K562 (cell line): ENCODE data around the gene CACNG5. TPM values are rescaled to one million over a fixed set of nuclear protein-coding genes. Genes with fewer than 3 reads are reported as not detected.

Experiments
- ATAC-seq: fragments of 200-7000 bp; cut with Tn5 transposase; 3 replicates; pipeline ENCODE4 v1.9.1; 2020; ENCODE audit warnings: moderate library complexity
- BruUV-seq: library from RNA; stranded (reverse); fragments of 400-500 nt; replicated peaks from 2 replicates; lab custom pipeline; 2021; lab: Mats Ljungman, UMichigan
- CTCF ChIA-PET: fragments of 300-600 bp; formaldehyde crosslinking; extraction: SDS; loops from one replicate; lab custom pipeline; 2021; ENCODE audit warnings: low intra/inter-chr PET ratio; lab: Yijun Ruan, JAX
- POLR2A ChIA-PET: fragments of 300-600, 350-650 bp; sonication (Branson Sonifier 250); formaldehyde crosslinking; extraction: SDS; loops from one replicate; lab custom pipeline; 2021; ENCODE audit warnings: antibody characterized with exemption, inconsistent platforms; lab: Yijun Ruan, JAX
- DNase-seq, 4 experiments: peaks; one replicate each; pipeline versions ENCODE4 v3.0.0 to v3.0.0-alpha.2; 2011 to 2018; ENCODE audit warnings: low spot score in 3 of 4, mixed read lengths in 3 of 4; ENCODE audit errors: extremely low read depth in 1 of 4
- FAIRE-seq: peaks from 2 replicates; lab custom pipeline; 2011; peaks lifted over from hg19 to GRCh38; lab: Jason Lieb, UNC
- H2AFZ ChIP-seq: 2 replicates; pipeline ENCODE4 v1.6.0; 2011; ENCODE audit warnings: low read depth, low read length, control low read depth, inconsistent platforms
- H3K27ac ChIP-seq: fragments of 200-600 bp; 3 replicates; pipeline ENCODE4 v1.8.0; 2011; ENCODE audit warnings: low read depth, mild to moderate bottlenecking, control low read depth, inconsistent platforms, low read length, moderate library complexity, mixed read lengths; ENCODE audit errors: extremely low read depth
- H3K27me3 ChIP-seq, 2 experiments: fragments of 300-600 bp in 1 of 2; 2 replicates in 1 of 2; 3 replicates in 1 of 2; pipeline versions ENCODE4 v1.6.0 to v1.8.0; 2011; ENCODE audit warnings: inconsistent platforms in 2 of 2, low read length in 2 of 2, mild to moderate bottlenecking in 1 of 2, mixed read lengths in 1 of 2, moderate library complexity in 1 of 2; ENCODE audit not compliant: control insufficient read depth in 2 of 2, insufficient read depth in 2 of 2
- H3K36me3 ChIP-seq: fragments of 300-600 bp; 3 replicates; pipeline ENCODE4 v1.8.0; 2011; ENCODE audit warnings: mild to moderate bottlenecking, low read length, inconsistent platforms; ENCODE audit not compliant: control insufficient read depth, insufficient read depth
- H3K4me1 ChIP-seq, 2 experiments: fragments of 200-600 bp in 1 of 2; replicated peaks in 1 of 2; 2 replicates in 1 of 2; 3 replicates in 1 of 2; pipeline versions ENCODE4 v1.5.1 to v1.8.0; 2011; ENCODE audit warnings: inconsistent platforms in 2 of 2, low read length in 2 of 2, mild to moderate bottlenecking in 1 of 2, mixed read lengths in 1 of 2, moderate library complexity in 1 of 2; ENCODE audit not compliant: control insufficient read depth in 2 of 2, insufficient read depth in 2 of 2
- H3K4me2 ChIP-seq: 2 replicates; pipeline ENCODE4 v1.6.1; 2011; ENCODE audit warnings: low read length, control low read depth, inconsistent platforms, mixed read lengths; ENCODE audit not compliant: insufficient read depth
- H3K4me3 ChIP-seq: fragments of 200-600 bp; sonication (generic), shearing (Covaris generic); 2 replicates; pipeline ENCODE4 v1.5.1; 2016; ENCODE audit warnings: control low read depth, inconsistent platforms
- H3K79me2 ChIP-seq: fragments of 200-600 bp; 3 replicates; pipeline ENCODE4 v1.8.0; 2011; ENCODE audit warnings: low read length, inconsistent platforms; ENCODE audit not compliant: control insufficient read depth, insufficient read depth
- H3K9ac ChIP-seq, 2 experiments: 2 replicates each; pipeline versions ENCODE4 v1.6.0 to v1.6.1; 2011; ENCODE audit warnings: low read depth in 2 of 2, low read length in 2 of 2, control low read depth in 1 of 2, inconsistent platforms in 1 of 2, mild to moderate bottlenecking in 1 of 2, mixed read lengths in 1 of 2; ENCODE audit not compliant: insufficient read depth in 1 of 2
- H3K9me1 ChIP-seq: one replicate; pipeline ENCODE4 v1.6.0; 2011; ENCODE audit warnings: inconsistent platforms, mild to moderate bottlenecking, low read length, moderate library complexity; ENCODE audit not compliant: control insufficient read depth, insufficient read depth
- H3K9me3 ChIP-seq: replicated peaks from 2 replicates; pipeline ENCODE4 v1.5.1; 2011; ENCODE audit warnings: low read depth, low read length, inconsistent platforms; ENCODE audit not compliant: control insufficient read depth, insufficient read depth
- H4K20me1 ChIP-seq: replicated peaks from 2 replicates; pipeline ENCODE4 v1.6.1; 2011; ENCODE audit warnings: low read length, inconsistent platforms, mixed read lengths; ENCODE audit not compliant: control insufficient read depth, insufficient read depth
- BRD4 ChIP-seq: fragments of 200-600 bp; sonication (generic); IDR thresholded peaks from 2 replicates; pipeline ENCODE4 v1.6.1; 2017; ENCODE audit warnings: inconsistent platforms
- CBX8 ChIP-seq: fragments of 200-600 bp; sonication (generic); IDR thresholded peaks from 2 replicates; pipeline ENCODE4 v1.6.1; 2012; ENCODE audit warnings: borderline replicate concordance, mixed run types, low read depth, mild to moderate bottlenecking, moderate library complexity, mixed read lengths, low read length, control low read depth, inconsistent platforms; ENCODE audit not compliant: poor library complexity, severe bottlenecking; ENCODE audit errors: extremely low read depth
- JUND ChIP-seq, 2 experiments: IDR thresholded peaks; 2 replicates in 1 of 2; 3 replicates in 1 of 2; pipeline ENCODE4 v1.6.1; 2011; ENCODE audit warnings: borderline replicate concordance in 2 of 2, low read depth in 2 of 2, low read length in 2 of 2, improper control_type of control experiment in 1 of 2, missing biosample characterization in 1 of 2, missing genetic modification characterization in 1 of 2, missing genetic modification reagents in 1 of 2
- MYC ChIP-seq, 2 experiments: fragments of 250-450 bp in 1 of 2; sonication (Bioruptor Pico) in 1 of 2; IDR thresholded peaks; 2 replicates each; pipeline versions ENCODE4 v1.5.1 to v1.6.1; 2012 to 2021; ENCODE audit warnings: low read depth in 2 of 2, borderline replicate concordance in 1 of 2, improper control_type of control experiment in 1 of 2, low read length in 1 of 2, mild to moderate bottlenecking in 1 of 2, moderate library complexity in 1 of 2
- POLR2AphosphoS5 ChIP-seq: IDR thresholded peaks from 2 replicates; pipeline ENCODE4 v1.6.1; 2011; ENCODE audit warnings: mild to moderate bottlenecking, low read depth, low read length, moderate library complexity; ENCODE audit not compliant: control insufficient read depth, insufficient read depth
- THRAP3 ChIP-seq: fragments of 450-650 bp; IDR thresholded peaks from 2 replicates; pipeline ENCODE4 v1.6.1; 2016; ENCODE audit warnings: mild to moderate bottlenecking, inconsistent platforms, borderline replicate concordance
- YY1 ChIP-seq, 3 experiments: IDR thresholded peaks; 2 replicates each; pipeline ENCODE4 v1.6.1; 2011; ENCODE audit warnings: low read length in 2 of 3, mild to moderate bottlenecking in 2 of 3, moderate library complexity in 2 of 3, borderline replicate concordance in 1 of 3, control low read depth in 1 of 3, low read depth in 1 of 3; ENCODE audit not compliant: insufficient read depth in 3 of 3, insufficient replicate concordance in 2 of 3, control insufficient read depth in 1 of 3, insufficient read length in 1 of 3; ENCODE audit errors: extremely low read depth in 1 of 3
- ZNF212 ChIP-seq: fragments of 450-650 bp; formaldehyde crosslinking; IDR thresholded peaks from 2 replicates; pipeline ENCODE4 v1.4.0; 2020; ENCODE audit warnings: mild to moderate bottlenecking
- ZNF398 ChIP-seq: fragments of 250-450 bp; sonication (Bioruptor Pico); IDR thresholded peaks from 2 replicates; pipeline ENCODE4 v1.8.0; 2021; ENCODE audit warnings: moderate library complexity, mild to moderate bottlenecking, inconsistent platforms
- ZNF740 ChIP-seq, 3 experiments: fragments of 200-800 bp in 1 of 3; sonication (Bioruptor generic) in 1 of 3; sonication (generic) in 1 of 3; formaldehyde crosslinking in 1 of 3; IDR thresholded peaks; 2 replicates each; pipeline versions ENCODE4 v1.6.1 to v1.8.0; 2016 to 2022; ENCODE audit warnings: mild to moderate bottlenecking in 2 of 3, missing compliant biosample characterization in 2 of 3, missing genetic modification characterization in 2 of 3, missing genetic modification reagents in 1 of 3
- WGBS: fragments of 100-300 bp; shearing (Covaris generic); methylation state at CpG from one replicate; pipeline ENCODE4 v1.1.6; 2016; ENCODE audit warnings: low coverage, mixed read lengths; ENCODE audit not compliant: insufficient coverage; ENCODE audit errors: missing lambda C conversion rate; 5-methylcytosine and 5-hydroxymethylcytosine counted together
- in situ Hi-C: fragments of 300-500 bp; cut with MboI; formaldehyde crosslinking; loops from 4 replicates; pipeline ENCODE4 v1.15.0; 2018; ENCODE audit warnings: inconsistent platforms, mixed read lengths
- intact Hi-C: fragments of 100-400 bp; cut with micrococcal nuclease; formaldehyde crosslinking; loops from 2 replicates; pipeline ENCODE4 v1.14.2; 2022
- polyA plus RNA-seq, 8 experiments: library from polyadenylated mRNA; depleted of rRNA in 4 of 8; stranded (reverse) in 5 of 8; unstranded in 3 of 8; fragments of >200 nt; fragmentation: Nextera tagmentation in 2 of 8; fragmentation: Illumina TruSeq in 1 of 8; extraction: Ambion mirVana in 2 of 8; extraction: Trizol in 1 of 8; gene quantifications; 2 replicates each; pipeline versions ENCODE4 v1.2.1 to v1.2.3, GENCODE V29; 2011 to 2014; ENCODE audit warnings: inconsistent platforms in 1 of 8, missing spikeins in 1 of 8
- total RNA-seq, 7 experiments: library from RNA; depleted of rRNA in 6 of 7; stranded (reverse); fragments of >200 nt in 6 of 7; fragmentation: Illumina TruSeq in 2 of 7; extraction: Trizol in 2 of 7; gene quantifications; 2 replicates each; pipeline versions ENCODE4 v1.2.1 to v1.2.3, GENCODE V29; 2011 to 2021; ENCODE audit warnings: low replicate concordance in 1 of 7
- TF ChIP-seq, protein P1 (sequence below): sonication (generic); formaldehyde crosslinking; IDR thresholded peaks from 2 replicates; pipeline ENCODE4 v1.8.0; 2023; ENCODE audit warnings: mild to moderate bottlenecking, missing genetic modification reagents

The CACNG5 gene
- total and polyA plus RNA-seq, 9 of the 15 experiments (the other 6 are each of a cell fraction or from before 2014, with no cell fraction given) = not detected

DNA sequence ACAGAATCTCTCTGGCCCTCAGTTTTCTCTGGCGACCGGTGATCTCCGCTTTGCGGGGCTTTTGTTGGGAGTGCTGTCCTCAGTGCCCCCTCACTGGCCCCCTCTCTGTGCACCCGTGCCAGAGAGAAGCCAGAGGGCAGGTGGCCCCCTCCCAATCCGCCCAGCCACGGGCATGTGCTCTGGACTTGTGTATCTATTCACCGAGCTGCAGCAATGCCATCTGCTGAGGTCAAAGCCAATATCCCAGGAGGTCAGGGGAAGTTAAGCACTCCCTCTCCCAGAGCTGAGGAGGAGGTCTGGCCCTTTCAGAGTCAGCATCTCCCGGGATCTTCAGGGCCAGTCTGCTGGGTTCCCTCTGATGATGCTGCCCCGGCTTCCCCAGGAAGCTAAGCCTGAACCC lies 5.1 kb downstream of the CACNG5 start:
- ChIA-PET CTCF (no interaction called here), POLR2A (interaction anchor here (0.7 to 1.3 kb wide), 2 partner anchors 39 to 859 kb away, joined by 3 to 5 read pairs; no protein-coding TSS in a partner anchor)
- in situ Hi-C loops (no loop called here), intact Hi-C loops (no loop called here)
- Histone ChIP-seq H3K4me1 (peaks cover 0 to 4% of the 10 kb centered on the region in 2 experiments; a peak in 2 of 5 replicates), H3K79me2 (no peaks in the 10 kb centered on the region), H3K27ac (no peak overlapping the region), H3K9ac (no peak overlapping the region), H2AFZ (no peak overlapping the region), H3K4me3 (no peak overlapping the region), H3K36me3 (no peaks in the 10 kb centered on the region), H3K9me3 (no peaks in the 10 kb centered on the region), H3K4me2 (no peak overlapping the region), H3K9me1 (no peaks in the 10 kb centered on the region), H3K27me3 (peaks cover 17 to 53% of the 10 kb centered on the region in 2 experiments), H4K20me1 (peaks cover 19% of the 10 kb centered on the region)
- FAIRE-seq (no peak), ATAC-seq (no peak), DNase-seq (no peak)
- no TSS peak for BruUV-seq
- 0% methylated on average over 10 of the region's 10 CpGs for WGBS
- TF ChIP-seq ZNF740 (CRISPR knock-in tag; IDR thresholded peaks at IDR 0.05) (no peak), ZNF740 (tag; IDR thresholded peaks at IDR 0.05) (no peak), YY1 (IDR thresholded peaks at IDR 0.05; ENCODE audit: borderline replicate concordance in 1 of 3, control insufficient read depth in 1 of 3, extremely low read depth in 1 of 3, insufficient read depth in 3 of 3, insufficient read length in 1 of 3, insufficient replicate concordance in 2 of 3, low read depth in 1 of 3, low read length in 2 of 3) (no peak), ZNF212 (CRISPR knock-in tag) (no peak), ZNF398 (CRISPR knock-in tag) (no peak), THRAP3 (no peak), BRD4 (no peak), MYC (IDR thresholded peaks at IDR 0.05; ENCODE audit: low read depth, low read length) (no peak), MYC (CRISPR knock-in tag; IDR thresholded peaks at IDR 0.05; ENCODE audit: borderline replicate concordance, low read depth) (no peak), POLR2AphosphoS5 (no peak), CBX8 (no peak), JUND (IDR thresholded peaks at IDR 0.05; ENCODE audit: borderline replicate concordance, low read depth, low read length) (no peak), JUND (tag; IDR thresholded peaks at IDR 0.05; ENCODE audit: borderline replicate concordance, low read depth, low read length) (no peak)
- TF ChIP-seq, protein P1, sequence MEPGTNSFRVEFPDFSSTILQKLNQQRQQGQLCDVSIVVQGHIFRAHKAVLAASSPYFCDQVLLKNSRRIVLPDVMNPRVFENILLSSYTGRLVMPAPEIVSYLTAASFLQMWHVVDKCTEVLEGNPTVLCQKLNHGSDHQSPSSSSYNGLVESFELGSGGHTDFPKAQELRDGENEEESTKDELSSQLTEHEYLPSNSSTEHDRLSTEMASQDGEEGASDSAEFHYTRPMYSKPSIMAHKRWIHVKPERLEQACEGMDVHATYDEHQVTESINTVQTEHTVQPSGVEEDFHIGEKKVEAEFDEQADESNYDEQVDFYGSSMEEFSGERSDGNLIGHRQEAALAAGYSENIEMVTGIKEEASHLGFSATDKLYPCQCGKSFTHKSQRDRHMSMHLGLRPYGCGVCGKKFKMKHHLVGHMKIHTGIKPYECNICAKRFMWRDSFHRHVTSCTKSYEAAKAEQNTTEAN (CRISPR knock-in tag) = no peak
